HG02885 (cell line): ENCODE results near the gene JMJD8.

ENCODE experiments used
- ATAC-seq: cut with Tn5 transposase; IDR thresholded peaks from one replicate; pipeline ENCODE4 v1.9.1; 2021; ENCODE audit warnings: mild to moderate bottlenecking; ENCODE audit not compliant: unreplicated experiment, poor library complexity

The JMJD8 gene

GRCh38 chr16:645852-646678 lies 38.1 kb downstream of the JMJD8 start:
- ATAC-seq, result no peak

DNA sequence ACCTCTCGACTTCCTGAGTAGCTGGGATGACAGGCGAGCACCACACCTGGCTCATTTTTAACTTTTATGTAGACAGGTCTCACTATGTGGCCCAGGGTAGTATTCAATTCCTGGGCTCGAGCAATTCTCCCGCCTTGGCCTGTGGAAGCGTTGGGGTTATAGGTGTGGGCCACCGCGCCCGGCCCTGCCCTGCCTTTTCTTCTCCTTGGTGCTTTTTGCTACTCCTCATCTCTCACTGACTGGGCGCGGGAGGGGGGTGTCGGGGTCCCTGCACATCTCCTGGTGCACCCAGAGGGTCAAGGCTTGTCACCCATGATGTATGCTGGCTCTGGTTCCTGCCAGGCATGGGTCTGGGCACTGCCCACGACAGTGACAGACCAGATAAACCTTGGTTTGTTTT lies 39.6 kb downstream of the JMJD8 start:
- ATAC-seq, result no peak

- no peak for ATAC-seq
Measured at GRCh38 chr16:643050-643368, 41.1 kb downstream of the JMJD8 start.

DNA sequence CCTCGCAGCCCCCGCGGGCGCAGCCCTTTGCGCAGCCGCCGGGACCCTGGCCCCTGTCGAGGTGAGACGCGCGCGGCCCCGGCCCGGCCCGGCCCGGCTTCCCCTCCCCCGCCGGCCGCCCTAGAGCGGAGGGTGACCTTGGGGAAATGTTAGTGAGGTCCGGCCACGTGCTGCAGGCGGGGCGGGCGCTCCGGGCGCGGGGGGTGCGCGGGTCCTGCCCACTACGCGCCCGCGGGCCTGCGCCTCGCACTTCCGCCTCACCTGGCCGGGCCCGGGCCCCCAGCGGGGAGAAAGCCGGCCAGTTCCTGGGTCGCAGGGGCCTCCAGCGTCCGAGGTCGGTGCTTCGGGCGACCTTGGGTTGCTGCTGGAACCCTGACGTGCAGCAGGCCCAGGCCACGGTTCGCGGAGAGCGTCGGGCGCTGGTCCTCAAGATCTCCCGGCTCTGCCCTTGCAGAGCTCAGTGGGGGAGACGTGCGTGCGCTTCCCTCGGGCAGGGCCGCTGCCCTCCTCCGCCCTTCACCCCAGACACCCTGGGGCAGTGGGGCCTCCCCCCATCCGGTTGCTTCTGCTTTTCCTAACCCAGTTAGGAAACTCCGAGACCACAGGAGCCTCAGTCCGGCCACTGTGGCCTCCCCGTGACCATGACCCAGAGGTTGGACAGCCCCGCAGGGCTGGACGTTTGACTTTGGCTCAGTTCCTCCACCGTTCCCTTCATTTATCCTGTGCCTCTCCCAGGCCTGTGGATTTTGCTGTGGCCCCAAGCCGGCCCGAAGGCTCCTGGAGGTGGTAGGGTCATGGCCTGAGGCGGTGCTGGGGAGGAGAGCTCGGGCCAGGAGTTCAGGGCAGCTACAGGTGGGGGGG lies 41.7 kb downstream of the JMJD8 start:
- peak; percentile 50 for ATAC-seq

GRCh38 chr16:641326-642188 lies 42.6 kb downstream of the JMJD8 start, which contains the start of gene MCRIP2:
TSS of gene MCRIP2 (plus strand) at chr16:641828. CDS start at chr16:641992, 164 bp downstream.
- ATAC-seq, result peak; percentile 56

DNA sequence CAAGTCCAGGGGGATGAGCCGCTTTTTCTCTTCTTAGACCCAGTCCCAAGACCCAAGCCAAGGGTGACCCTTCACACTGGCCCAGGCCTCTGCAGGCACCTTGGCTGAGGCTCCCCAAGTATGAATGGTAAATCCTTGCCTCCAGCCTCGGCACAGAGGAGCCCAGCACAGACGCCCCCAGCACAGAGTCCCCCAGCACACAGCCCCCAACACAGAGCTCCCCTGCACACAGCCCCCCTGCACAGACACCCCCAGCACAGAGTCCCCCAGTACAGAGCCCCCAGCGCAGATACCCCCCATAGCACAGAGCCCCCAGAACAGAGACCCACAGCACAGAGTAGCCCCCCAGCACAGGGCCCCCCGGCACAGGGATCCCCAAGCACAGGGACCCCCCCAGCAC lies 43.5 kb downstream of the JMJD8 start:
- no peak for ATAC-seq

GRCh38 chr16:638836-639235 lies 45.3 kb downstream of the JMJD8 start:
- no peak for ATAC-seq

GRCh38 chr16:638034-638543 lies 46.0 kb downstream of the JMJD8 start:
- no peak for ATAC-seq

GRCh38 chr16:637081-638018 lies 46.8 kb downstream of the JMJD8 start:
- no peak for ATAC-seq

- peak; percentile 74 for ATAC-seq
Measured at GRCh38 chr16:636206-637080, 47.7 kb downstream of the JMJD8 start, which contains the start of gene METTL26. TSS of gene METTL26 (minus strand) at chr16:636305. CDS start at chr16:636290, 15 bp downstream.

GRCh38 chr16:635573-636205 lies 48.4 kb downstream of the JMJD8 start:
- peak; percentile 12 for ATAC-seq

- no peak for ATAC-seq
Measured at GRCh38 chr16:634996-635395, 49.1 kb downstream of the JMJD8 start.

DNA sequence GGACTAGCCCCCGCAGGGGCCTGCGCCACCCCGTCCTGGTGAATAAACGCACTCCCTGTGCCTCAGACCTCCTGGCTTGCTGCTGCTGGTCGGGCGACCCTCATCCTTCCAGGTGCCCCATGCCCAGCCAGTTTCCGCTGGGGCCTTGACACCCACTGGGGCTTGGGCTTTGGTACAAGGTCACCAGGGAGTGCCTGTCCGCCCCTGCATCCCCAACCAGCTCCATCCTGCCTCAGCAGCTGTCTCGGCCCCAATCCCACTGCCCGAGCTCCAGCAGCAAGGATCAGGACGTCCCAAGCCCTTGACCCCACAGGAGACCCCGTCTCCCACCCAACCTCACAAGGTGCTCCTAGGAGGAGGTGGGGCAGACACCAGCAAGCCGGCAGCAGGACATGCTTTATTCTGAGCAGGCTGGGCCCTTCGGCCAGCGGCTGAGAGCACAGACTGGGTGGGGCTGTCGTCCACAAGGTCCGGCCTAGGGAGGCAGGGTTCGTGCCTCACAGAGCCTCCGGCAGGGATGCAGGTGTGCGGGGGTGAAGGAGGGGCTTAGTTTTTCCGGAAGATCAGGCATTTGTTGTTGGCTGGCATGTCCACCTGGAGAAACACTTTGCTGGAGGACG lies 50.0 kb downstream of the JMJD8 start:
- no peak for ATAC-seq

DNA sequence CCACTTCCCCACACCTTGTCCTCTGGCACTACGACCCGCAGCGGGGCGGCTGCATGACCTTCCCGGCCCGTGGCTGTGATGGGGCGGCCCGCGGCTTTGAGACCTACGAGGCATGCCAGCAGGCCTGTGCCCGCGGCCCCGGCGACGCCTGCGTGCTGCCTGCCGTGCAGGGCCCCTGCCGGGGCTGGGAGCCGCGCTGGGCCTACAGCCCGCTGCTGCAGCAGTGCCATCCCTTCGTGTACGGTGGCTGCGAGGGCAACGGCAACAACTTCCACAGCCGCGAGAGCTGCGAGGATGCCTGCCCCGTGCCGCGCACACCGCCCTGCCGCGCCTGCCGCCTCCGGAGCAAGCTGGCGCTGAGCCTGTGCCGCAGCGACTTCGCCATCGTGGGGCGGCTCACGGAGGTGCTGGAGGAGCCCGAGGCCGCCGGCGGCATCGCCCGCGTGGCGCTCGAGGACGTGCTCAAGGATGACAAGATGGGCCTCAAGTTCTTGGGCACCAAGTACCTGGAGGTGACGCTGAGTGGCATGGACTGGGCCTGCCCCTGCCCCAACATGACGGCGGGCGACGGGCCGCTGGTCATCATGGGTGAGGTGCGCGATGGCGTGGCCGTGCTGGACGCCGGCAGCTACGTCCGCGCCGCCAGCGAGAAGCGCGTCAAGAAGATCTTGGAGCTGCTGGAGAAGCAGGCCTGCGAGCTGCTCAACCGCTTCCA lies 50.6 kb downstream of the JMJD8 start:
- no peak for ATAC-seq

DNA sequence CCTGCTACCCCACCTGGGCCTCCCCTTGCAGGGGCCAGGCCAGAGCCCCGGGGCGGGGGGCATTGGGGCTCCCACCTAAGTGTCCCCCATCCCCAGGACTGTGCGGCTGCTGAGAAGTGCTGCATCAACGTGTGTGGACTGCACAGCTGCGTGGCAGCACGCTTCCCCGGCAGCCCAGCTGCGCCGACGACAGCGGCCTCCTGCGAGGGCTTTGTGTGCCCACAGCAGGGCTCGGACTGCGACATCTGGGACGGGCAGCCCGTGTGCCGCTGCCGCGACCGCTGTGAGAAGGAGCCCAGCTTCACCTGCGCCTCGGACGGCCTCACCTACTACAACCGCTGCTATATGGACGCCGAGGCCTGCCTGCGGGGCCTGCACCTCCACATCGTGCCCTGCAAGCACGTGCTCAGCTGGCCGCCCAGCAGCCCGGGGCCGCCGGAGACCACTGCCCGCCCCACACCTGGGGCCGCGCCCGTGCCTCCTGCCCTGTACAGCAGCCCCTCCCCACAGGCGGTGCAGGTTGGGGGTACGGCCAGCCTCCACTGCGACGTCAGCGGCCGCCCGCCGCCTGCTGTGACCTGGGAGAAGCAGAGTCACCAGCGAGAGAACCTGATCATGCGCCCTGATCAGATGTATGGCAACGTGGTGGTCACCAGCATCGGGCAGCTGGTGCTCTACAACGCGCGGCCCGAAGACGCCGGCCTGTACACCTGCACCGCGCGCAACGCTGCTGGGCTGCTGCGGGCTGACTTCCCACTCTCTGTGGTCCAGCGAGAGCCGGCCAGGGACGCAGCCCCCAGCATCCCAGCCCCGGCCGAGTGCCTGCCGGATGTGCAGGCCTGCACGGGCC lies 51.4 kb downstream of the JMJD8 start:
- ATAC-seq, result no peak
